GM21447 (cell line): ENCODE results near the gene FBXO42.
"Not testable (repeated sequence)": the region's sequence is repeated elsewhere in the genome, so short reads cannot be mapped to it uniquely, and the experiment has no call there.

Source experiments
- ATAC-seq: cut with Tn5 transposase; IDR thresholded peaks from one replicate; pipeline ENCODE4 v1.9.1; 2021; ENCODE audit not compliant: unreplicated experiment

Gene FBXO42

DNA sequence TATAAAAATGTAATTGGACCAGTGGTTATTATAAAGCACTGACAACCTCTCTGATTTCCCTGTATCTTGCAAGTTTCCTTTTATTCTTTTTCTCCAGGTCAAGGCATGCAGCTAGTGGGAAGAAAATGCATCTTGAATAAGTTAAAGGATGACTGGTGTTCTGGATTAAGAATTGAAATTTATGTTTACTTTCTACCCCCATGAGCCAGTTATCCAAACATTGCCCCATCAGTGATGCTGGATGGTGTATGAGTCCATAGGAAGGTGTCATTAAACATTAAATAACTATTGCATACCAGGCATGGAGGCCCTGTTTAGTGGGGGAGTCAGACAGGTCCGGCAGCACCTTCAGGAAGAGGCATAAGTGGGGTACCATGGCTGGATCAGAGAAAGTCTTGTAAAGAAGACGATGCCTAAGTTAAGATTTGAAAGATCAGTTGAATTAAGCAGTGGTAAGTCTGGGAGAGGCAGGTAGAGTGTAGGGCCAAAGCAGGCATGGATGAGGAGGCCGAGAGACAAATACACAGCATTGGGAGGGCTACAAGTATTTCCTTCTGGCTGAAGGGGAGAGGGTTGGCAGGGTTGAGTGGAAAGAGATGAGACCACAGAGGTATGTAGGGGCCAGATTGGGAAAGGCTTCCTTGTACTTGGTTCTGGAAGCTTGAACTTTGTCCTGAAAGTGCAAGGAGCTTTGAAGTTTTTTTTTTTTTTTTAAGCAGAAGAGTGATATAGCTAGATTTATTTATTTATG lies 20.4 kb upstream of the FBXO42 start:
- ATAC-seq: no peak

DNA sequence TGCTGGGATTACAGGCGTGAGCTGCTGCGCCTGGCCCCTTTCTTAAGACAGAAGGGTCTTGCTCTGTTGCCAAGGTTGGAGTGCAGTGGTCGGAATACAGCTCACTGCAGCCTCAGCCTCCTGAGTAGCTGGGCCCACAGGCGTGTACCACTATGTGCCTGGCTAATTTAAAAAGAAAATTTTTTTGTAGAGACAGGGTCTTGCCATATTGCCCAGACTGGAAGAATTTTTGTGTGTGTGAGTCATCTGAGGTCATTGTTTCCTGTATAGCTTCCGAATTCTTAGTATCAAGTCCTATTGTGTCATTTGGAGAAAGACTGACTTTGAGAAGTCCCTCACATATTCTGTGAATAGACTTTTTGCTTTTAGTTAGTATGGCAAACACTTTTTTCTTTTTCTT lies 19.4 kb upstream of the FBXO42 start:
- no peak for ATAC-seq

DNA sequence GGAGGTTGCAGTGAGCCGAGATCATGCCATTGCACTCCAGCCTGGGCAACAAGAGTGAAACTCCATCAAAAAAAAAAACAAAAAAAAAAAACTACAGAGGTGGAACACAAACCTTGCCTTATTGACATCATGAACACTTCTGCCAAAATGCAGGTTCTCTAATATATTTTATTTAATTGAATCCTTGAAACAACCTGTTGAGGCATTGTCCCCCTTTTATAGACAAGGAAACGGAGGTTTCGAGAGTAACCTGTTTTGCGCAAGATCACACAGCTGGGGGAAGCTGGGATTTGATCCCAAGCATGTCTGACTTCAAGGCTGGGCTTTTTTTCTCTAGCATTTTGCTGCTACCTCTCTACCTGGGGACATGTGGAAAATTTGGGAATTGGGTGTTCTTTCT lies 17.5 kb upstream of the FBXO42 start:
- no peak for ATAC-seq

DNA sequence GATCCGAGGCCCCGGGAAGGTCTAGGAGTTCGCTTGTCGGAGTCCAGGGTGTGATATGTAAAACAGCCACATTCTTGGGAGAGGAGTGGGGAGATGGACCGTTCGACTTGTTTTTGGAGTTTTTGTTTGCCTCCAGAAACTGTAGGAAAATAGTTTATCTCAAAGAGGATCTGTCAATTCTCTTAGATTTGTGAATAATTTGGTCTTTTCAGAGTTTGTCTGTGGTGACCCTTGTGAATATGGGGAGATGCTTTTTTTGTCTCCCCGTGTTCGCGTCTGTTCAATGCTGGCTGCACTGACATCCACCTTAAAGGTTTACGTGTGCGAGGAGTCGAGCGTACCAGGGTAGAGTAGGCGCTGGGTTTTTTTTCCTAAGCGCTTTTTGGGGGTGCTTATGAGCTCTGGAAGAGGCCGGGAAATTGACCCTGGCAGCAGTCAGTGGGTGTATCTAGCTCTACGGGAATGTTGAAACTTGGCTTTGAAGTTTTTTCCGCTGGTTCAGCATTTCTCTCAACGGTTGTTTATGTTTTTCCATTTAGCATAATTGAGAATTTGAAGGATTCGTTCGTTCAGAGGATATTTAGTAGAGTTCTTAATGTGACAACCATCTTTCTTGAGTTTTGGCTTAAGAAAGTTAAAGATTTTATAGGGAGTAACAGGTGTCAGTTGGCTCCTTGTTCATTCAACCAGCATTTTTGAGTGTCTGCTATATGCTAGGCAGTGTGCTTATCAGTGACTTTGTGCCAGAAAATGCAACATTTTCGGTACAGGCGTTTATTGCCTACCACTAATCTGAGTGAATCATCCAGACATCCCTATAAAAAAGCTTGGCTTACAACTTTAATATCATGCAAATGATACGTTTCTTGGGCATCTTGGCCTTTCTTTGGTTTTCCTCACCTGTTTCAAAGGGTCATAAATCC lies 15.9 kb upstream of the FBXO42 start:
- ATAC-seq: no peak

DNA sequence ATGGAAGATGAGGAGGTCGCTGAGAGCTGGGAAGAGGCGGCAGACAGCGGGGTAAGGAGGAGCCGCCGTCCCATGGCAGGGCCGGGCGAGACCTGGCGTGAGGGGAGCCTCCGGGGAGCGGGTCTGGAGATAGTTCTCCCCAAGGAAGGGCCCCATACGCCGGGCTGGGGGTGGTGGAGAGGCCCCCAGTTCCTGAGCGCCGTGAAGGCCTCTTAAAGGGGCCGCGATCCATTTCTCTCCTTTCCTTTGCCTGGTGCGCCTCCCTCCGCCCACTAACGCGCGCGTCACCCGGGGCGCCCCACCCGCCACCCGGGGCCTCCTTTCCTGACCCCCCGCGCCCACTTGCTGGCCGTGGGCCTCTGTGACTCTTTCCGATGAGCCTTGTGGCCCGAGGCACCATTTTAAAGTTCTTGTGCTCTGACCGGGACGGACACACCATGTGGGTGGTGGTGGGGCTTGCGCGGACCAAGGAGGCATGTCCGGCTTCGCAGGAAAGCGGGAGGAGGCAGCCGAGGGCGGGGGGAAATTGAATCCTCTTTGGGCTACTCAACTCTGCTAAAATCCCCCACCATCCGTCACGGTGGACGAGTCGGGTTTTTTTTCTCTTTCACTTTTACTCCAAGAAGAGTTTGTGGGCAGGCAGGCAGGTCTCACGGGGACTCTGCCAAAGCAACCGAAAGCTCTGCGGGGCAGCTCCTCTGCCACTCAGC lies 15.1 kb upstream of the FBXO42 start:
- ATAC-seq: peak; percentile 55

DNA sequence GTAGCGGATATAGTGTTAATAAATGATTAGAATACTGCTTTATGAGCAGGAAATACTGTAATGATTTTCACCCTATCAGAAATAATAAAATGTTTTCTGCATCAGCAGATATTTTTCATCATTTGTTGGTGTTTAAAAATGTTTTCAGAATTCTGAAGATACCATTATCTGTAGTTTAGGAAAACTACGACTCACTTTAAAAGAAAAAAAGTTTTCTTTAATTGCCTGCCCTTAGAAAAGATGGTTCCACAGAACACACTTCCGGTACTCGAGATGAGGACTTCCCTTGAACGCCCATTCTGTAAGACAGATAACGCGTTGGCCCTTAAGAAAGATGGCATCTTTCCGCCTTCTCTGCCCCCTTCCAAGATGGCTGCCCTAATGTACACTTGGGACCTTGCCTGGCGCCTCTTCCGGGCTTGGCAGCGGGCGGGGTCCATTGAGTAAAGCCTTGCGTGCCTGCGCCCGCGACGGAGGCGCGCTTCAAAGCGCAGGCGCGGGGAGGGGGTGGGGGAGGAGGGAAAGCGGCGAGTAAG lies 14.5 kb upstream of the FBXO42 start, which contains the start of gene SZRD1:
SZRD1 (plus strand) TSS at position 521 of the 536 bp plus-strand sequence. CDS start 16 bp downstream, outside the sequence.
- peak; percentile 68 for ATAC-seq

DNA sequence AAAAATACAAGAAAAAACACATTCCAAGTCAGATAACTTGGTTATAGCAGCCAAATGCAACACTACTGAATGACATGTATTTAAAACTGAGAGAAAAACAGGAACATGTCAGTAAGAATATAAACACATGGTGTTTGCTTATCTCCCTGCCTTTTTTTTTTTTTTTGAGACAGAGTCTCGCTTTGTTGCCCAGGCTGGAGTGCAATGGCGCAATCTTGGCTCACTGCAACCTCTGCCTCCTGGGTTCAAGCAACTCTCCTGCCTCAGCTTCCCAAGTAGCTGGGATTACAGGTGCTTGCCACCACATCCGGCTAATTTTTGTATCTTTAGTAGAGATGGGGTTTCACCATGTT lies 12.8 kb upstream of the FBXO42 start:
- not testable (repeated sequence) for ATAC-seq

DNA sequence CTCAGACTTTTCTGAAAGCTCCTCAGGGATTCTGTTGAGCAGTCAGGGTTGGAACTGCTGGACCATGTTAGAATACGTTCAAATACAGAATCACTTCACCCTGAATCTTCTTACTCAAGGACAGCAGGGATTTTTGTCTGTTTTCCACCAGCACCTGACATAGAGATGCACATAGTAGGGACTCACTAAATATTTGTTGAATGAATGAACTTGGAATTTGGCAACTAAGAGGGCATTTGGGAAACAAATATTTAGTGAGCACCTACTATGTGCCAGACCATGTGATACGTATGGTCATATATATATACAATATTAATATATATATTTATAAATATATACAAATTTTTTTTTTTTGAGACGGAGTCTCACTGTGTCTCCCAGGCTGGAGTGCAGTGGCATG lies 4.6 kb upstream of the FBXO42 start:
- no peak for ATAC-seq

DNA sequence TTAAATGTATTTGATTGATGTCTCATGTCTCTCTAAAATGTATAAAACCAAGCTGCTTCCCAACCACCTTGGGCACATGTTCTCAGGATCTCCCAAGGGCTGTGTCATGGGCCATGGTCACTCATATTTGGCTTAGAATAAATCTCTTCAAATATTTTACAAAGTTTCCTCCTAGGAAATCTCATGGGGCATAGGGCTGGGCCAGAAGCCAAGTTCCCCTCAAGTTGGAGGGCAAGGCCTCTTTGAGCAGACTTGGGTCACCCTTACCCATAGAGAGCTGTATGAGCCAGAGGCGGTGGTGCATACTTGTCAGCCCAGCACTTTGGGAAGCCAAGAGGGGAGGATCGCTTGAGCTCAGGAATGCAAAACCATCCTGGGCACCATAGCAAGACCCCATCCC lies 2.3 kb upstream of the FBXO42 start:
- ATAC-seq: no peak

DNA sequence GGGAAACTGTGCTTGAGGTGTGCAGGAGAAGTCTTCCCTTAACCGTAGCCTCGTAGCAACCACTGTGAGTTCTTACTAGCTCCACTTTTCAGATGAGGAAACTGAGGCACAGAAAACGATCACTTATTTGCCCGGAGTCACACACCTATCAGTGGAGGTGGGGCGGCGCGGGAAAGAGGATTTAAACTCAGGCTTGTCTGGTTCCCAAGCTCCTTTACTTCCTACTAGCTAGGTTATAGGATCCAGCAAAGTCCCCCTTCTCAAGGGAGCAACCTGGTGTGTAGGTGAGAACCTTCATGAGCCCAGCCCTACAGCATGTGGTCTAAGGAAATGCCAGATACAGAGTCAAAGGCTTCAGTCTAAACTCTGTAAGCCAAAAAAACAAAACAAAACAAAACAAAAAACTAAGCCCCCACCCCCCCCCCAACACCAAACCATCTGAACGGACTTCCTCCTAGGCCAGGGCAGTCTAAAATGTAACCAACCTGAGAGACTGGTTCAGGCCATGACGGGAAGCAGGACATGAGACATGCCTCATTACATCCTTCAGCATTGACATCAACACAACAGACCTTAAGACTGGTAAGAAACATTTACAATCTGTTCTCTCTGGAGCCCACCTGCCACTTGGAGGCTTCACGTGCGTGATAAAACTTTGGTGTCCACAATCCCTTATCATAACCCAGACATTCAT lies 709 bp upstream of the FBXO42 start:
- ATAC-seq: no peak

DNA sequence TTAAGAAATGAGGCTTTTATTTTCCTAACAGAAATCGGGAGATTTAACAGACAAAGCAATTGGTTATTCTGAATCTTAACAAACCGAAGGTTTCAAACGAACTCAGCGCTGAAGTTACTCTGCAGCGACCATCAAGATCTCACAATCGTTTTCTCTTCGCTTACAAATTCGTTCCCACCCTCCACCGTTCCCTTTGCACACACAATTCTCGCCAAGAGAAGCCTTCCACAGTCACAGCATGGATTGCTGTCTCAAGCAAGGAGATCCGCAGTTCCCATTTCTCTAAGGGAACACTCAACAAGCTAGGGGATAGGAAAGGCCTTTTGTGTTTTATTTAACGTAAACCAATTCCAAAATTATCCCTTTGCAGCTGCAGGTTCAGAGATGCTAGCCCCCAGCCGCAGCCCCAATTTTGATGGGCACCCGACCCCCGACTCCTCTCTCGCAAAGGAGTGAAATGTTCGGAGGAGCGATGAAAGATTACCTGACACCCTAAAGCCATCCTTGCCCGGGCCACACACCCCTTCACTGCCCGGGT lies 755 bp downstream of the FBXO42 start:
- ATAC-seq: no peak

DNA sequence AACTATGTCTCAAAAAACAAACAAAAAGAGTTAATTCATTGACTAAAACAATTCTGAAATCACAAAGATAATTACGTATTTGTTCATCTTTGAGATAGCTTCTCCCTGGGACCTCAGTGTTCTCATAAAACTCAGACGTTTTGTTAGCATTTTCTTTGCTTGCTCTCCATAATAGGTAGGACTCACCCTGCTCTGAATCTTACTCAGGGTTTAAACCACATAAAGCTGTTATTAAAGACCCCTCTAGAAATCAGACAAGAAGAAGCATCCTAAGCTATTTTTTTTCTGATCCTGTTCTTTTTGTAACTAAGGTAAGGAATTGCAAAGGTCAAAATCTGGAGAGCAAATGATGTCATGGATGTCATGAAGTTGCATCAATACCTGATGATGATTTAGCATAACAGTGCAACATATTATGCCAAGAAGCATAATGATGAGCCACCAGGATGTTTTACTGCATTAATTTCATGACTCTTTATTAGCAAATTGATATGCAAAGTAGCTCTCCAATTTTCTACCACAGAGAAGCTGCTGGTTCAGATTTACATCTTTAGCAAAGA lies 2.4 kb downstream of the FBXO42 start:
- no peak for ATAC-seq

DNA sequence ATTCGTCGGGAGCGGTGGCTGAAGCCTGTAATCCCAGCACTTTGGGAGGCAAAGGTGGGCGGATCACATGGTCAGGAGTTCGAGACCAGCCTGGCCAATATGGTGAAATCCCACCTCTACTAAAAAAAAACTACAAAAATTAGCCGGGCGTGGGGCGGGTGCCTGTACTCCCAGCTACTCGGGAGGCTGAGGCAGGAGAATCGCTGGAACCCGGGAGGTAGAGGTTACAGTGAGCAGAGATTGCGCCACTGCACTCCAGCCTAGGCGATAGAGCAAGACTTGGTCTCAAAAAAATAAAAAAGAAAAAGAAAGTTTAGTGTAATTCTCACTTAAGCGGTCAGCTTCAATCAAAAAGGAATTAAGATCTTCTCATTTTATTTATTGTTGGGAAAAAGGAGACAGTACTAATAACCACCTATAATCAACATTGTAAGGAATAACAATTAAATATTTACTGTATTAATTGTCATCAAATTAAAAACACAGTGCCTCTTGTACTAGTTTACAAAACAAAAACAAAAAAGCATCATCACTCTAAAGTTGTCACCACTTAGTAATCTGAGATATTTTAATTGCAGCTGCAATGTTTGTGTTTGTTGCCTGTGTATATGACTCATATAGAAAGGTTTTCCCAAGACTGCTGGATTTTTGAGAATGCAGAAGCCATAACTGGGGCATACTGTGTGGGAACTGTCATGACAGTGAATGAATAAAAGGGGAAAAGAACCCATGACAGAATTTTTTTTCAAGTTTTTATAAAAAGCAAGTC lies 3.7 kb downstream of the FBXO42 start:
- no peak for ATAC-seq

DNA sequence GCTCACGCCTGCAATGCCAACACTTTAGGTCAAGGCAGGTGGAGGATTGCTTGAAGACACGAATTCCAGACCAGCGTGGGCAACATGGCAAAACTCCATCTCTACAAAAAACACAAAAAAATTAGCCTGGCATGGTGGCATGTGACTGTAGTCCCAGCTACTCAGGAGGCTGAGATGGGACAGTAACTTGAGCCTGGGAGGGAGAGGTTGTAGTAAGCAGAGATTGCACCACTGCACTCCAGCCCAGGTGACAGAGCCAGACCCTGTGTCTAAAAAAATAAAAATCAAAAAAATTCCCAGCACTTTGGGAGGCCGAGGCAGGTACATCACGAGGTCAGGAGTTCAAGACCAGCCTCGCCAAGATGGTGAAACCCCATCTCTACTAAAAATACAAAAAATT lies 9.0 kb downstream of the FBXO42 start:
- not testable (repeated sequence) for ATAC-seq

DNA sequence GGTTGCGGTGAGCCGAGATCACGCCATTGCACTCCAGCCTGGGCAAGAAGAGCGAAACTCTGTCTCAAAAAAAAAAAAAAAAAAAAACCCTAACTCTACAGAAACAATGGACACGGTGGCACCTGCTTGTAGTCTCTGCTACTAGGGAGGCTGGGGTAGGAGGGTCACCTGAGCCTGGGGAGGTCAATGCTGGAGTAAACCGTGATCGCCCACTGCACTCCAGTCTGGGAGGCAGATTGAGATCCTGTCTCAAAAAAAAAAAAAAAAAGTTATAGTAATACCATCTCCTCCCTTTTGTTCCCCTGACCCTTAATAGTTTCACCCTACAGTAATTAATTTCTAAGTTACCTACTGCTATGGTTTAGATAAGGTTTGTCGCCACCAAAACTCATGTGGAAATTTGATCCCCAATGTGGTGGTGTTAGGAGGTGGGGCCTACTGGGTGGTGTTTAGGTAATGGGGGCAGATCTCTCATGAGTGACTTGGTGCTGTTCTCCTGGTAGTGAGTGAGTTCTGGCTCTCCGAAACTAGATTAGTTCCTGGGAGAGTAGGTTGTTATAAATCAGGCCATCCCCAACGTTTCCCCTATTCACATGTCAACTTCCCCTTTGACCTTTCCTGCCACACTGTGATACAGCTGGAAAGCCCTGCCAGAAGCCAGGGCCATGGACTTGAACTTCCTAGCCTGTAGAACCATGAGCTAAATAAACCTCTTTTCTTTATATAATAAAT lies 9.8 kb downstream of the FBXO42 start:
- ATAC-seq: no peak

DNA sequence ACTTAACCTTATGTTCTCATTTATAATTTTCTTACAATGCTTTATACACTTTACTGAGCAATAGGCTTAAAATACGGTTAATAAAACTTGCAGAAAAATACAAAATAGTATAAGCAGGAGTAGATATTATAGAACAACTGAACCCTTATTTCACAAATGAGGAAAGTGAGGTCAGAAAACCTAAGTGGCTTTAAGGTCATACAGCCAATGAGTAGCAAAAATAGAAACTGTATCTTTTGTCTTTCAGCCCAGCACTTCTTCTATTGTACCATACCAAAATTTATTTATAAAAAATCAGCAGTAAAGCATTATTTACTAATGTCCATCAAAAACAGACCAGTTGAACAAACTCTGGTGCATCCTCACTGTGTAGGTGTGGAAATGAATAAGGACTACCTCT lies 11.6 kb downstream of the FBXO42 start:
- ATAC-seq: no peak

DNA sequence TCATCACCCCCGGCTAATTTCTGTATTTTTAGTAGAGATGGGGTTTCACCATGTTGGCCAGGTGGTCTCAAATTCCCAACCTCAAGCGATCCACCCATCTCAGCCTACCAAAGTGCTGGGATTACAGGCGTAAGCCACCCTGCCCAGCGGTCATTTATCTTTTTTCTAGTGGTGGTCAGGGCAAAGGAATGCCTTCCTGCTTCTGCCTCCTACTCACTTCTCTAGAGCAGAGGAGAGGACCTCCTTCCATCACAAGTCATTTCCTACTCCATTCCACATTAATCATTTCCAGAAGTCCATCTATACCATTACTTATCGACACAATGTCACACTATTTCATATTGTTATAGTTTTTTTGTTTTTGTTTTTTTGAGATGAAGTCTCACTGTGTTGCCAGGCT lies 13.3 kb downstream of the FBXO42 start:
- no peak for ATAC-seq

DNA sequence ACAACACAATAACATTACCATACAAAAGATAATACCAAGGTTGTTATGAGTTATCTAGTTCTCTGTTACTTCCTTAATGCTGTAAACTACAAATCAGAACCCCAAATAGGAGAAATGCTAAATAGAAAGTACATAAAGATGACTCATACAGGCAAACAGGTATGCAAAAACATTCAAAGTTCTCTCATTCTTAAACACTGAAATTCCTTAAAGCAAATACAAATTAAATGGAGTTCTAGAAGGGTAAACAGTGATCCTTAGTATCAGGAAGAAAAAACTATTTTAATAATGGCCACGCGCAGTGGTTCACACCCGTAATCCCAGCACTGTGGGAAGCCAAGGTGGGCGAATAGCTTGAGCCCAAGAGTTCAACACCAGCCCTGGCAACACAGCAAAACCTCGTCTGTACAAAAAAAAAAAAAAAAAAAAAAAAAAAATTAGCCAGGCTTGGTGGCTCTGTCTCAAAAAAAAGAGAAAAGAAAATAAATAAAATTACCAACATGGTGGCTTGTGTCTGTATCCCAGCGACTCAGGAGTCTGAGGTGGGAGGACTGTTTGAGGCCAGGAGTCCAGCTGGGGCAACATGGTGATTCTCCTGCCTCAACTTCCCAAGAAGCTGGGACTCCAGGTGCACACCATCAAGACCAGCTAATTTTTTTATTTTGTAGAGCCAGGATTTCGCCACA lies 17.5 kb downstream of the FBXO42 start:
- ATAC-seq: no peak
